AG04449 (cell line): ENCODE data around the gene CACNB2.
"Not testable (repeated sequence)": the region's sequence is repeated elsewhere in the genome, so short reads cannot be mapped to it uniquely, and the experiment has no call there.

ENCODE experiments used
- CTCF ChIA-PET: fragments of 350-600 bp; formaldehyde crosslinking; extraction: SDS; loops from one replicate; lab custom pipeline; 2021; ENCODE audit warnings: antibody characterized with exemption; lab: Yijun Ruan, JAX
- POLR2A ChIA-PET: fragments of 400-600, 350-600 bp; formaldehyde crosslinking; extraction: SDS; loops from one replicate; lab custom pipeline; 2020; ENCODE audit warnings: antibody characterized with exemption, inconsistent platforms; lab: Yijun Ruan, JAX
- DNase-seq: peaks from one replicate; pipeline ENCODE4 v3.0.0-alpha.2; 2010; ENCODE audit warnings: low read depth, low spot score
- H3K4me3 ChIP-seq: 2 replicates; pipeline ENCODE4 v1.5.1; 2011; ENCODE audit warnings: low read depth, mild to moderate bottlenecking, control low read depth, low read length
- TF ChIP-seq, protein P1 (sequence below): IDR thresholded peaks from one replicate; pipeline ENCODE4 v1.5.1; 2011; ENCODE audit warnings: mild to moderate bottlenecking, moderate library complexity, low read length, control low read depth, inconsistent platforms; ENCODE audit not compliant: insufficient read depth; ENCODE audit errors: missing control alignments

The CACNB2 gene

DNA sequence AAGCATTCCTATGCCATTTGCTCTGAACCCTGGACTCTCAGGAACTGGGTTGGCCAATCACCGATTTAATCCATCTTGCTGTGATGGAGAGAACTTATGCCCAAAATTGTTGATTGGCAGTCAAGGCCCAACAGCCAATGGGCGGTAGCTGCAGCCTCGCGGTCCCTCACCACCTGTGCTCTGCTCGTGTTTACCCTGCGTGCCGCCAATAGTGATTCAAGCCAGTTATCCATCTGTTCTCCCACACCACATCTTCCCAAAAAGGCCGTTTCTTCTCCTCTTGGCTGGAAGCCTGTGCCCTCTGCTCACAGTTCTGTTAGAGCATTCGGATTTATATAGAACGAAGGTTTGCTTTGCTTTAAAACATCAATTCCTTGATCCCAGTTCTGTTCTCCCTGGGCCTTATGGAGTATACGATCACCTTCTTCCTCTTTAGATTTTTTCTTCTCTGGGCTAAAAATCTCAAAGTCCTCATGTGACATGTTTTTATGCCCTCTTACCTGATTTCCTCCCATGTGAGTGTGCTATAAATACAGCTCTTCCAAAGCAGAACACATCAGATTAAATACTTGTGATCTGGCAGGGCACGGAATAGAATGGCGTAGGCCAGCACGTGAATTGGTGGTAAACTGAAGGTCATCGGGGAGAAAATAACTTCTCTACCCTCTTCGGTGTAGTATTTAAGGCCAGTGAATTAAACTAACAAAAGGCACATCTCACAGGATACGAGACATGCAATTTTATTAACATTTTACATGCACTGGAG lies 298.3 kb downstream of the CACNB2 start:
- CTCF ChIA-PET, result no interaction called here
- H3K4me3 ChIP-seq, result no peak overlapping the region
- TF ChIP-seq, protein P1, sequence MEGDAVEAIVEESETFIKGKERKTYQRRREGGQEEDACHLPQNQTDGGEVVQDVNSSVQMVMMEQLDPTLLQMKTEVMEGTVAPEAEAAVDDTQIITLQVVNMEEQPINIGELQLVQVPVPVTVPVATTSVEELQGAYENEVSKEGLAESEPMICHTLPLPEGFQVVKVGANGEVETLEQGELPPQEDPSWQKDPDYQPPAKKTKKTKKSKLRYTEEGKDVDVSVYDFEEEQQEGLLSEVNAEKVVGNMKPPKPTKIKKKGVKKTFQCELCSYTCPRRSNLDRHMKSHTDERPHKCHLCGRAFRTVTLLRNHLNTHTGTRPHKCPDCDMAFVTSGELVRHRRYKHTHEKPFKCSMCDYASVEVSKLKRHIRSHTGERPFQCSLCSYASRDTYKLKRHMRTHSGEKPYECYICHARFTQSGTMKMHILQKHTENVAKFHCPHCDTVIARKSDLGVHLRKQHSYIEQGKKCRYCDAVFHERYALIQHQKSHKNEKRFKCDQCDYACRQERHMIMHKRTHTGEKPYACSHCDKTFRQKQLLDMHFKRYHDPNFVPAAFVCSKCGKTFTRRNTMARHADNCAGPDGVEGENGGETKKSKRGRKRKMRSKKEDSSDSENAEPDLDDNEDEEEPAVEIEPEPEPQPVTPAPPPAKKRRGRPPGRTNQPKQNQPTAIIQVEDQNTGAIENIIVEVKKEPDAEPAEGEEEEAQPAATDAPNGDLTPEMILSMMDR, result no peak
- POLR2A ChIA-PET, result no interaction called here
- no peak for DNase-seq

DNA sequence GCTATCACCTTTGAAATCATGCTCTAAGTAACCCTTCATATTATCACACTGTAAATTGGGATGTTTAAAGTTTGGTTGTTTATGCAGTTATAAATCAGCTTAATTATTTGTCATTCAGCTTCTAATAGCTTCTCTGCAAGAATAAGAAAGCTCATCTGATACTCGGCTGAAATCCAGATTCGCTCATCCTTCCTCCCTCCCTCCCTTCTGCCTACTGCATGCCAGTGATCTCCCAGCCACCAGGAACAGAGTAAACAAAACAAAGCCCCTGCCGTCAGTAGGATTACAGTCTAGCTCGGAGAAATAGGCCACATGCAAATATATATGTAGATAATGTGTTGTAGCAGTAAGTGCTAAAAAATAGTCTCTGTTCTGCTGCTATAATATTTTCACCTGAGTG lies 299.4 kb downstream of the CACNB2 start:
- no peak overlapping the region for H3K4me3 ChIP-seq
- ChIA-PET CTCF (no interaction called here), POLR2A (no interaction called here)
- TF ChIP-seq, protein P1, result no peak
- no peak for DNase-seq

DNA sequence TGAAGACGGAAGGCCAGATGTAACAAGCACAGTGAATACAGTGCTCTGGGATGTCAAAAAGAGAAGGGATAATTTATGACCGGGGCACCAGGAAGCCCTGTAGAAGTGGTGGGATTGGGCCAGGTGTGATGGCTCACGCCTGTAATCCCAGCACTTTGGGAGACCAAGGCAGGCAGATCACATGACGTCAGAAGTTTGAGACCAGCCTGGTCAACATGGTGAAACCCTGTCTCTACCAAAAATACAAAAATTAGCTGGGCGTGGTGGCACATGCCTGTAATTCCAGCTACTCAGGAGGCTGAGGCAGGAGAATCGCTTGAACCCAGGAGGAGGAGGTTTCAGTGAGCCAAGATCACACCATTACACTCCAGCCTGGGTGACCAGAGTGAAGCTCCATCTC lies 305.4 kb downstream of the CACNB2 start:
- POLR2A ChIA-PET, H3K4me3 ChIP-seq, DNase-seq, CTCF ChIA-PET: not testable (repeated sequence)

DNA sequence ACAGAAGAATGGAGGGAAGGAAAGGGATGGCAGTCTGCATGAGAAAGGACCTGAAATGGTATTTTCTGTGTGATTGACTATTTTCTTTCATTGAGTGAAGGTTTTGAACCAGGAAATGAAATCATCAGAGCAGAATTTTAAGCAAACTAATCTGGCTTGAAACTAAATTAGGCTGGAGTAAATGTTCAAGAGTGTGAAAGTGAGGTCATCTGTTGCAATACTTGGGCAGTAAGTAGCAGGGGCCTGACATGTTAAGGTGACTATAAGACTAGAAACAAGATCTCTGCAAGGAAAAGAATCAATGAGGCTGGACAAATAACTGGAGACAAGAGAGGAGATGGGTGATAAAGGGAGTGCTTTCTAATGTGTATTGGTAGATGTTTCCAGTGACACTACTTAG lies 306.0 kb downstream of the CACNB2 start:
- DNase-seq, result no peak
- ChIA-PET POLR2A (no interaction called here), CTCF (no interaction called here)
- H3K4me3 ChIP-seq, result no peak overlapping the region
- TF ChIP-seq, protein P1, result no peak

GRCh38 chr10:18449611-18450026 lies 309.4 kb downstream of the CACNB2 start:
- TF ChIP-seq, protein P1, result no peak
- POLR2A ChIA-PET, result no interaction called here
- no peak overlapping the region for H3K4me3 ChIP-seq
- DNase-seq, result no peak
- CTCF ChIA-PET, result no interaction called here

DNA sequence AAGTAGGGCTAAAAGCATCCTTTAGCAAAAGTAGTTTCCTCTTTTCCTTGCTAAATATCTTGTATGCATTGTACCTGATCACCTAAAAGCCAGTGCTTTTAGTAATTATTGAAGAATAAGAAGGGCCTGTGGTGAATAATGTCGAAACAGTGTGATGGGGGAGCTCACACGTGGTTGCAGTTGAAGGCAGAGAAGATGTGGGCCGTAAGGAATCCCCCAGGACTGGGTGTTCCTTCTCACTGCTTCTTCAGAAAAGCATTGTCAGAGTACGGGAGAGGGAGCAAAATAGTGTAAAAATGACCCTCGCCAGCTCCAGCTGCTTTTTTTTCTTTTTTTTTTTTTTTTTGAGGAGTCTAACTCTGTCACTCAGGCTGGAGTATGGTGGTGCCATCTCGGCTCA lies 310.1 kb downstream of the CACNB2 start:
- TF ChIP-seq, protein P1, result no peak
- DNase-seq, result no peak
- ChIA-PET CTCF (no interaction called here), POLR2A (no interaction called here)
- H3K4me3 ChIP-seq, result no peak overlapping the region

GRCh38 chr10:18455086-18455884 lies 315.1 kb downstream of the CACNB2 start:
- CTCF ChIA-PET, result no interaction called here
- no peak overlapping the region for H3K4me3 ChIP-seq
- POLR2A ChIA-PET, result no interaction called here
- DNase-seq, result no peak
- TF ChIP-seq, protein P1, result no peak
